ENCODE data around the gene KRT28.

GRCh38 chr17:40772101-40772500 lies 27.7 kb downstream of the KRT28 start, which contains the start of gene KRT26:
- TF ChIP-seq POLR2A (IDR thresholded peaks at IDR 0.05) = no peak
- TF ChIP-seq, protein P1, sequence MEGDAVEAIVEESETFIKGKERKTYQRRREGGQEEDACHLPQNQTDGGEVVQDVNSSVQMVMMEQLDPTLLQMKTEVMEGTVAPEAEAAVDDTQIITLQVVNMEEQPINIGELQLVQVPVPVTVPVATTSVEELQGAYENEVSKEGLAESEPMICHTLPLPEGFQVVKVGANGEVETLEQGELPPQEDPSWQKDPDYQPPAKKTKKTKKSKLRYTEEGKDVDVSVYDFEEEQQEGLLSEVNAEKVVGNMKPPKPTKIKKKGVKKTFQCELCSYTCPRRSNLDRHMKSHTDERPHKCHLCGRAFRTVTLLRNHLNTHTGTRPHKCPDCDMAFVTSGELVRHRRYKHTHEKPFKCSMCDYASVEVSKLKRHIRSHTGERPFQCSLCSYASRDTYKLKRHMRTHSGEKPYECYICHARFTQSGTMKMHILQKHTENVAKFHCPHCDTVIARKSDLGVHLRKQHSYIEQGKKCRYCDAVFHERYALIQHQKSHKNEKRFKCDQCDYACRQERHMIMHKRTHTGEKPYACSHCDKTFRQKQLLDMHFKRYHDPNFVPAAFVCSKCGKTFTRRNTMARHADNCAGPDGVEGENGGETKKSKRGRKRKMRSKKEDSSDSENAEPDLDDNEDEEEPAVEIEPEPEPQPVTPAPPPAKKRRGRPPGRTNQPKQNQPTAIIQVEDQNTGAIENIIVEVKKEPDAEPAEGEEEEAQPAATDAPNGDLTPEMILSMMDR (IDR thresholded peaks at IDR 0.05) = no peak
